HFFc6 (cell line): Measurements from ENCODE around the gene PKNOX1. TPM values are rescaled to one million over a fixed set of nuclear protein-coding genes. Genes with fewer than 3 reads are reported as not detected.
"Not testable (repeated sequence)": the region's sequence is repeated elsewhere in the genome, so short reads cannot be mapped to it uniquely, and the experiment has no call there.

Experiments used
- DNase-seq: peaks from one replicate; pipeline ENCODE4 v3.0.0-alpha.2; 2018
- H3K27ac Mint-ChIP-seq: 2 replicates; pipeline ENCODE4 v1.8.0; 2020; ENCODE audit warnings: mild to moderate bottlenecking, mixed read lengths
- H3K27me3 Mint-ChIP-seq: 2 replicates; pipeline ENCODE4 v1.8.0; 2021; ENCODE audit warnings: mild to moderate bottlenecking, moderate library complexity, mixed read lengths; ENCODE audit not compliant: insufficient read depth
- H3K36me3 Mint-ChIP-seq: 2 replicates; pipeline ENCODE4 v1.8.0; 2021; ENCODE audit warnings: low read depth, mixed read lengths
- H3K4me1 Mint-ChIP-seq: 2 replicates; pipeline ENCODE4 v1.8.0; 2020; ENCODE audit warnings: low read depth, mixed read lengths
- H3K4me3 Mint-ChIP-seq: 2 replicates; pipeline ENCODE4 v1.8.0; 2020; ENCODE audit warnings: mild to moderate bottlenecking, moderate library complexity, mixed read lengths
- H3K9me3 Mint-ChIP-seq: 2 replicates; pipeline ENCODE4 v1.8.0; 2020; ENCODE audit warnings: mild to moderate bottlenecking, mixed read lengths
- CTCF ChIP-seq: fragments of 200-600 bp; sonication (generic); IDR thresholded peaks from 2 replicates; pipeline ENCODE4 v1.5.0; 2021; ENCODE audit warnings: antibody characterized with exemption, mild to moderate bottlenecking
- total RNA-seq, 6 experiments: library from RNA; stranded (reverse); fragmentation: NEBNext Ultra II Directional; extraction: Animal tissue kit (Norgen Biotek cat#: 25700); gene quantifications; 2 replicates in 1 of 6; 3 replicates in 5 of 6; pipeline ENCODE4 v1.2.3, GENCODE V29; 2021

Gene PKNOX1
- total RNA-seq, 6 experiments from 2014 or later, result 16.6 to 22.5 (median 19.2) TPM

- Mint-ChIP-seq H3K36me3 (no peaks in the 10 kb centered on the region), H3K4me3 (no peak overlapping the region), H3K27me3 (peaks cover 8% of the 10 kb centered on the region), H3K4me1 (no peaks in the 10 kb centered on the region), H3K9me3 (no peaks in the 10 kb centered on the region), H3K27ac (no peak overlapping the region)
- no peak for TF ChIP-seq CTCF
- DNase-seq, result no peak
Observed at GRCh38 chr21:42962380-42963007, 11.9 kb upstream of the PKNOX1 start.

- H3K9me3 Mint-ChIP-seq, result no peaks in the 10 kb centered on the region
Observed at GRCh38 chr21:42964086-42964485, 10.3 kb upstream of the PKNOX1 start.

GRCh38 chr21:42964546-42965210 lies 9.7 kb upstream of the PKNOX1 start:
- H3K4me3 Mint-ChIP-seq, result no peak overlapping the region
- H3K36me3 Mint-ChIP-seq, result no peaks in the 10 kb centered on the region
- no peak for TF ChIP-seq CTCF
- no peaks in the 10 kb centered on the region for H3K9me3 Mint-ChIP-seq
- no peaks in the 10 kb centered on the region for H3K4me1 Mint-ChIP-seq
- no peak overlapping the region for H3K27ac Mint-ChIP-seq
- peaks cover 12% of the 10 kb centered on the region for H3K27me3 Mint-ChIP-seq
- DNase-seq, result no peak

More at GRCh38 chr21:42964086-42964485, 10.3 kb upstream of the PKNOX1 start:
- no peaks in the 10 kb centered on the region for H3K36me3 Mint-ChIP-seq
- H3K4me1 Mint-ChIP-seq, result no peaks in the 10 kb centered on the region
- no peak overlapping the region for H3K27ac Mint-ChIP-seq
- TF ChIP-seq CTCF, result no peak
- no peak overlapping the region for H3K4me3 Mint-ChIP-seq
- DNase-seq, result no peak
- H3K27me3 Mint-ChIP-seq, result peaks cover 9% of the 10 kb centered on the region

- Mint-ChIP-seq H3K27me3 (peaks cover 11% of the 10 kb centered on the region), H3K4me1 (no peaks in the 10 kb centered on the region), H3K4me3 (no peak overlapping the region), H3K9me3 (no peaks in the 10 kb centered on the region), H3K36me3 (no peaks in the 10 kb centered on the region), H3K27ac (no peak overlapping the region)
- DNase-seq, result no peak
- no peak for TF ChIP-seq CTCF
Observed at GRCh38 chr21:42965211-42965560, 9.2 kb upstream of the PKNOX1 start.

GRCh38 chr21:42967616-42968015 lies 6.7 kb upstream of the PKNOX1 start:
- DNase-seq, H3K4me3 Mint-ChIP-seq, H3K4me1 Mint-ChIP-seq, H3K36me3 Mint-ChIP-seq, H3K27ac Mint-ChIP-seq, H3K9me3 Mint-ChIP-seq, H3K27me3 Mint-ChIP-seq: not testable (repeated sequence)

GRCh38 chr21:42969193-42969600 lies 5.2 kb upstream of the PKNOX1 start:
- Mint-ChIP-seq H3K27ac (no peak overlapping the region), H3K9me3 (no peaks in the 10 kb centered on the region), H3K4me1 (no peaks in the 10 kb centered on the region), H3K4me3 (no peak overlapping the region), H3K36me3 (no peaks in the 10 kb centered on the region), H3K27me3 (peaks cover 5% of the 10 kb centered on the region)
- TF ChIP-seq CTCF, result no peak
- DNase-seq, result no peak
